Uterus (tissue), 4 donors: ENCODE measurements around the gene TSHZ2. TPM values are rescaled to one million over a fixed set of nuclear protein-coding genes. Genes with fewer than 3 reads are reported as not detected.
"Not testable (repeated sequence)": the region's sequence is repeated elsewhere in the genome, so short reads cannot be mapped to it uniquely, and the experiment has no call there.

Source experiments
- DNase-seq, 2 donors: peaks; one replicate each; pipeline ENCODE4 v3.0.0-alpha.2; 2019 to 2020
- H3K27ac ChIP-seq, 2 donors: fragments of 200-600 bp; sonication (generic); 1 replicate in 1 of 2; 2 replicates in 1 of 2; pipeline ENCODE4 v1.5.1; 2016 to 2018
- H3K27me3 ChIP-seq, 2 donors: fragments of 200-600 bp; sonication (generic); one replicate each; pipeline ENCODE4 v1.5.1; 2018 to 2019; ENCODE audit warnings: control low read depth in 1 of 2
- H3K36me3 ChIP-seq, 2 donors: fragments of 200-600 bp; sonication (generic); one replicate each; pipeline ENCODE4 v1.5.1; 2019; ENCODE audit warnings: control low read depth in 1 of 2
- H3K4me1 ChIP-seq, 2 donors: fragments of 200-600 bp; sonication (generic); one replicate each; pipeline ENCODE4 v1.5.1; 2018 to 2019; ENCODE audit warnings: control low read depth in 1 of 2
- H3K4me3 ChIP-seq, 2 donors: fragments of 200-600 bp; sonication (generic); 1 replicate in 1 of 2; 2 replicates in 1 of 2; pipeline ENCODE4 v1.5.1; 2018 to 2019; ENCODE audit warnings: mild to moderate bottlenecking in 1 of 2
- H3K9me3 ChIP-seq, 2 donors: fragments of 200-600 bp; sonication (generic); one replicate each; pipeline ENCODE4 v1.5.1; 2019; ENCODE audit warnings: control low read depth in 1 of 2
- POLR2A ChIP-seq, 2 donors: fragments of 450-650 bp; IDR thresholded peaks; one replicate each; pipeline ENCODE4 v1.6.1; 2016; ENCODE audit warnings: antibody characterized with exemption in 2 of 2, mild to moderate bottlenecking in 1 of 2, moderate library complexity in 1 of 2
- intact Hi-C: fragments of 100-400 bp; cut with DNase I; formaldehyde crosslinking; loops from one replicate; pipeline ENCODE4 v1.15.1; 2023; ENCODE audit warnings: low total_unique reads
- total RNA-seq, 4 donors: library from RNA; depleted of rRNA in 3 of 4; stranded (reverse); fragments of >200 nt in 3 of 4; gene quantifications; one replicate each; pipeline versions ENCODE4 v1.1.0 to v1.2.4, GENCODE V29; 2014 to 2023
- TF ChIP-seq, protein P1 (sequence below), 4 experiments: fragments of 200-600 bp in 2 of 4; fragments of 450-650 bp in 2 of 4; sonication (generic) in 2 of 4; IDR thresholded peaks; one replicate each; pipeline ENCODE4 v1.5.1; 2016 to 2019; ENCODE audit warnings: antibody characterized with exemption in 4 of 4, mild to moderate bottlenecking in 2 of 4, moderate library complexity in 1 of 4
- donor health status: DM: yes; HTN: yes; CAD: no.

Gene TSHZ2
- total RNA-seq, 4 donors from 2014 or later = 22.0 to 50.1 (median 33.1) TPM

GRCh38 chr20:53319200-53319599 lies 347.0 kb downstream of the TSHZ2 start:
- Histone ChIP-seq H3K27me3 (no peaks in the 10 kb centered on the region), H3K36me3 (no peaks in the 10 kb centered on the region), H3K4me1 (no peaks in the 10 kb centered on the region), H3K9me3 (no peaks in the 10 kb centered on the region), H3K27ac (no peak overlapping the region), H3K4me3 (no peak overlapping the region)
- TF ChIP-seq, protein P1, sequence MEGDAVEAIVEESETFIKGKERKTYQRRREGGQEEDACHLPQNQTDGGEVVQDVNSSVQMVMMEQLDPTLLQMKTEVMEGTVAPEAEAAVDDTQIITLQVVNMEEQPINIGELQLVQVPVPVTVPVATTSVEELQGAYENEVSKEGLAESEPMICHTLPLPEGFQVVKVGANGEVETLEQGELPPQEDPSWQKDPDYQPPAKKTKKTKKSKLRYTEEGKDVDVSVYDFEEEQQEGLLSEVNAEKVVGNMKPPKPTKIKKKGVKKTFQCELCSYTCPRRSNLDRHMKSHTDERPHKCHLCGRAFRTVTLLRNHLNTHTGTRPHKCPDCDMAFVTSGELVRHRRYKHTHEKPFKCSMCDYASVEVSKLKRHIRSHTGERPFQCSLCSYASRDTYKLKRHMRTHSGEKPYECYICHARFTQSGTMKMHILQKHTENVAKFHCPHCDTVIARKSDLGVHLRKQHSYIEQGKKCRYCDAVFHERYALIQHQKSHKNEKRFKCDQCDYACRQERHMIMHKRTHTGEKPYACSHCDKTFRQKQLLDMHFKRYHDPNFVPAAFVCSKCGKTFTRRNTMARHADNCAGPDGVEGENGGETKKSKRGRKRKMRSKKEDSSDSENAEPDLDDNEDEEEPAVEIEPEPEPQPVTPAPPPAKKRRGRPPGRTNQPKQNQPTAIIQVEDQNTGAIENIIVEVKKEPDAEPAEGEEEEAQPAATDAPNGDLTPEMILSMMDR (IDR thresholded peaks at IDR 0.05) = no peak
- TF ChIP-seq POLR2A (IDR thresholded peaks at IDR 0.05) = no peak
- no peak for DNase-seq
- intact Hi-C loops = no loop called here

DNA sequence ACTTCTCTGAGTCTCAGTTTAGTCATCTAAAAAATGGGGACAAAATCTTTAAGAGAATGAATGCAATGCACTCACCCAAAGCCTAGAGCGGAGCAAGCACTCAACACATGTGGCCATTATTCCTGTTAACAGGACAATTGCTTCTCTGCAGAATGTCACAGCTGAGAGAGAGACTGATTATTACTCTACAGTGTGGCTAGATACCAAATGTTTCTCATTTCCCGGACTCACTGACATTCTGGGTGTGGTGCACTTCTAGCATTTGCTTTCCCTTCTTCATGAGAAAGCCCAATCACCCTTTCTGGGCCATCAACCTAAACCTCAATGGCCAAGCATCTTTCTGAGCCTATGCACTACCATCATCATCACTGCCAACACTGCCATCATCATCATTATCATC lies 347.6 kb downstream of the TSHZ2 start:
- no peaks in the 10 kb centered on the region for H3K36me3 ChIP-seq
- H3K27me3 ChIP-seq = no peaks in the 10 kb centered on the region
- no peaks in the 10 kb centered on the region for H3K4me1 ChIP-seq
- TF ChIP-seq, protein P1 (IDR thresholded peaks at IDR 0.05) = no peak
- TF ChIP-seq POLR2A (IDR thresholded peaks at IDR 0.05) = no peak
- intact Hi-C loops = no loop called here
- DNase-seq = no peak
- no peak overlapping the region for H3K27ac ChIP-seq
- H3K9me3 ChIP-seq = no peaks in the 10 kb centered on the region
- no peak overlapping the region for H3K4me3 ChIP-seq

DNA sequence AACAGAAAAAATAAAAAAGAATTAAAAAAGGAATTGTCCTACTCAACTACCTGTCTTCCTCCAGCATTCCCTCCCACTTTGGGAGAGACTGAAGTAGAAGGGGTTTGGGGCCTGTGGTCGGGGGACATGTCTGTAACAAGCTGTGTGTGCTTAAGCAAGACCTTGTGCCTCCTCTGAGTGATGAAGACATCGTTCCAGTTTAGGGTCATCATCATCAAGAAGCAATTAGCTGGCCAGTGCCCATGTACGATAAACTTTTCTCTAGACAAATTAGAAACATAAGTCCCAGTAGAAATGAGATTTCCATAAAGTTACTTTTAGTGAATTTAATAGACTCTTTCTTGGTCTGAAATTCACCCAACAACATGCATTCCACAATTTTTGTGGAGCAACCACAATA lies 348.5 kb downstream of the TSHZ2 start:
- Histone ChIP-seq H3K4me3 (no peak overlapping the region), H3K27ac (no peak overlapping the region), H3K27me3 (no peaks in the 10 kb centered on the region), H3K4me1 (no peaks in the 10 kb centered on the region), H3K36me3 (no peaks in the 10 kb centered on the region), H3K9me3 (no peaks in the 10 kb centered on the region)
- TF ChIP-seq, protein P1 (IDR thresholded peaks at IDR 0.05) = no peak
- no peak for TF ChIP-seq POLR2A (IDR thresholded peaks at IDR 0.05)
- intact Hi-C loops = no loop called here
- DNase-seq = no peak

DNA sequence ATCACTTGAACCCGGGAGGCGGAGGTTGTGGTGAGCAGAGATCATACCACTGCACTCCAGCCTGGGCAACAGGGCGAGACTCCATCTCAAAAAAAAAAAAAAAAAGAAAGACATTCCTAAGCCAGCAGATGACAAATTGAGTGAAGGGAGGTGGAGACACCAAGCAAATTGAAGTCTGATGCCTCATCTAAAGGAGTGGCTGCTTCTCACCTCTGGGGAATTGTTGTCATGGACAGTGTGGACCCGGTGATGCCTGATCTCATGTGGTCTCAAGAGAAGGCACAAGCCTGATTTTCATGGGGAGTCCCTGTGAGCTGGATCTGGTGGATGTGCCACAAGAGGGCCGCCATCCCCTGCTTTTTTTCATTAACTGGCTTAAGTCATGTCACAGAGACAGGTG lies 349.4 kb downstream of the TSHZ2 start:
- Histone ChIP-seq H3K4me1 (no peaks in the 10 kb centered on the region), H3K36me3 (no peaks in the 10 kb centered on the region), H3K27me3 (no peaks in the 10 kb centered on the region), H3K9me3 (no peaks in the 10 kb centered on the region), H3K27ac (no peak overlapping the region), H3K4me3 (no peak overlapping the region)
- TF ChIP-seq, protein P1 (IDR thresholded peaks at IDR 0.05) = no peak
- TF ChIP-seq POLR2A (IDR thresholded peaks at IDR 0.05) = no peak
- no peak for DNase-seq
- intact Hi-C loops = no loop called here

- H3K27ac ChIP-seq = no peak overlapping the region
- no peaks in the 10 kb centered on the region for H3K27me3 ChIP-seq
- no peak overlapping the region for H3K4me3 ChIP-seq
- no peak for DNase-seq
- H3K9me3 ChIP-seq = no peaks in the 10 kb centered on the region
- no peak for TF ChIP-seq POLR2A (IDR thresholded peaks at IDR 0.05)
- TF ChIP-seq, protein P1 (IDR thresholded peaks at IDR 0.05) = no peak
- intact Hi-C loops = no loop called here
- H3K36me3 ChIP-seq = no peaks in the 10 kb centered on the region
- no peaks in the 10 kb centered on the region for H3K4me1 ChIP-seq
These were observed 350.5 kb downstream of the TSHZ2 start for GRCh38 chr20:53322651-53323050.

GRCh38 chr20:53323460-53323859 lies 351.3 kb downstream of the TSHZ2 start:
- H3K36me3 ChIP-seq, H3K27me3 ChIP-seq, H3K9me3 ChIP-seq, DNase-seq, H3K4me3 ChIP-seq, H3K4me1 ChIP-seq, H3K27ac ChIP-seq, intact Hi-C loops: not testable (repeated sequence)
